Effector memory CD4-positive, alpha-beta T cell (primary cell): Measurements from ENCODE around the gene GPC5.

Source experiments
- DNase-seq, 3 donors: peaks; one replicate each; pipeline ENCODE4 v3.0.0-alpha.2; 2020
- H3K27ac ChIP-seq: 2 replicates; pipeline ENCODE4 v1.7.0; 2013; ENCODE audit warnings: mild to moderate bottlenecking, low read length, moderate library complexity; ENCODE audit not compliant: insufficient read depth, poor library complexity, severe bottlenecking
- H3K27me3 ChIP-seq: replicated peaks from 2 replicates; pipeline ENCODE4 v1.7.0; 2013; ENCODE audit warnings: mild to moderate bottlenecking, low read length; ENCODE audit not compliant: insufficient read depth, control insufficient read depth, poor library complexity, severe bottlenecking
- H3K36me3 ChIP-seq: 2 replicates; pipeline ENCODE4 v1.7.0; 2013; ENCODE audit warnings: mild to moderate bottlenecking, low read length, moderate library complexity; ENCODE audit not compliant: control insufficient read depth, insufficient read depth
- H3K4me1 ChIP-seq: 2 replicates; pipeline ENCODE4 v1.7.0; 2013; ENCODE audit warnings: low read length, mild to moderate bottlenecking; ENCODE audit not compliant: control insufficient read depth, insufficient read depth, poor library complexity, severe bottlenecking
- H3K4me3 ChIP-seq: 2 replicates; pipeline ENCODE4 v1.7.0; 2013; ENCODE audit warnings: low read length, low read depth, mild to moderate bottlenecking; ENCODE audit not compliant: insufficient read depth, poor library complexity, severe bottlenecking
- H3K9me3 ChIP-seq: 2 replicates; pipeline ENCODE4 v1.7.0; 2013; ENCODE audit warnings: mild to moderate bottlenecking, low read length, moderate library complexity; ENCODE audit not compliant: control insufficient read depth

The GPC5 gene

DNA sequence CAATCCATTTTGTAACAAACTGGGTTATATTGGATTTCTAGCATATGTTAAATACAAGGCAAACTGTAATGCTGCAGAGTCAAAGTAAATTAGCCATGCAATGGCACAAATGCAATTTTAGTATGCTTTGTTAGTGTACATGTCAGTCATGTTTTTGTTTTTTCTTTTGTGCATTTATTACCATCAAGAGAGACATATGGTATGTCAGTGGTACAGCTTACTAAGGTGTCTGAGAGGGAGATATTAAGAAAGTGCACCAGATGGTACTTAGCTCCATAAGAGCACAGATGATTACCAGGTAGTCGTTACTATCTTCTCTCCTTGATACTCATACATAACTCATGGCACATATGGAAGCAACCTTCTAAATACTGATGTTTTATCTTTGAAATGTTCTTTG lies 550.3 kb downstream of the GPC5 start:
- Histone ChIP-seq H3K4me1 (no peaks in the 10 kb centered on the region), H3K27me3 (no peaks in the 10 kb centered on the region), H3K27ac (no peak overlapping the region), H3K4me3 (no peak overlapping the region), H3K9me3 (no peaks in the 10 kb centered on the region), H3K36me3 (no peaks in the 10 kb centered on the region)
- DNase-seq = no peak

DNA sequence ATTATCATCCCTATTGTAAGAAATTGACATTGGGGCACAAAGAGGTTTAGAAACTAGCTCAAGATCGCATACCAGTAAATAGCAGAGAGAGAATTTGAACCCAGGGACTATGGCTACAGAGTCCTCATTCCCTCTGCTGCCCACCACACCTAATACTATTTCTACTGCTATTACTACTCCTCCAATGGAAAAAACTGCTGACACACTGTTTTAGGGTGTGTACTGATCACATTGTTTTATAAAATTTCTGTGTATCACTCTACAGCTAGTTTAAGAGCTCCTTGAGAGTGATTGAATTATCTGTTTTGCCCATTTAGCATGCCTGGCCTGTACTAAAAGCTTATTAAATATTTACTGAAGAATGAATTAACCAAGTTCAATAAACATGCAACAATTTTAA lies 552.4 kb downstream of the GPC5 start:
- Histone ChIP-seq H3K36me3 (no peaks in the 10 kb centered on the region), H3K27me3 (no peaks in the 10 kb centered on the region), H3K27ac (no peak overlapping the region), H3K4me1 (no peaks in the 10 kb centered on the region), H3K4me3 (no peak overlapping the region), H3K9me3 (no peaks in the 10 kb centered on the region)
- no peak for DNase-seq

DNA sequence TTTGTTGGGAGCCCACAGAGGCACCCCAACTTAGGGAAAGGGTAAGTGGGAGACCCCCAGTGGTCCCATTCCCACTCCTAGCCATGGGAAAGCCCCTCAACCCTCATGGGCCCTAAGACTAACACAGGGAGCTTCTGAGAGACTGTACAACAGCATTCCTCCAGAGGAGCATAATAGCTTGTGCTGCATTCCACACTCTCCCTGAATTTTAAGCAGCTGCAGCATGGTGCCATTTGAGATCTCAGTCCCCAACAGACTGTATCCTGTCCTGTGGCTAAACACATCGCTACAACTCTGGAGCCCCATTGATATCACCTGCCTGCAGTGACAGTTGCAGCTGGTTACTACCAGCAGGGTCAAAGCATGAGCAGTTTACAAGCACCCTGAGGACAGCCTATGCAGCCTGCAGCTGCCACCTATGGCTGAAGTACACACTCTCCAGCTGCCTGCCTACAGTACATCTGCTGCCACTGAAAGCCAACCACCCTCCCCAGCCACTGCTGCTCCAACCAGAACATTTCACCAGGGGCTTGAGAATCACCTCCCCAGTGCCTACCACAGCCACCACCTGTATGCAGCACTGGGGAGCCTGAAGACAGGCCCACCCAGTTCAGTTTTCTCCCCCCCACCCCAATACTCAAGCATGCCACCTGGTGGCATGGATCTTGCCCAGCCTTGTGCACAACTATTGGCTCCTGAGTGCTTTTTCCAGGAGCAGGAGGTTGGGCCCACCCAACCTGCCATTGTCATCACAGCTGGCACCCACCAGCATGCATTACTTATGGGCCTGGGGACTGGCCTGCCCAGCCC lies 557.3 kb downstream of the GPC5 start:
- Histone ChIP-seq H3K9me3 (no peaks in the 10 kb centered on the region), H3K36me3 (no peaks in the 10 kb centered on the region), H3K27ac (no peak overlapping the region), H3K4me1 (no peaks in the 10 kb centered on the region), H3K4me3 (no peak overlapping the region), H3K27me3 (no peaks in the 10 kb centered on the region)
- no peak for DNase-seq

DNA sequence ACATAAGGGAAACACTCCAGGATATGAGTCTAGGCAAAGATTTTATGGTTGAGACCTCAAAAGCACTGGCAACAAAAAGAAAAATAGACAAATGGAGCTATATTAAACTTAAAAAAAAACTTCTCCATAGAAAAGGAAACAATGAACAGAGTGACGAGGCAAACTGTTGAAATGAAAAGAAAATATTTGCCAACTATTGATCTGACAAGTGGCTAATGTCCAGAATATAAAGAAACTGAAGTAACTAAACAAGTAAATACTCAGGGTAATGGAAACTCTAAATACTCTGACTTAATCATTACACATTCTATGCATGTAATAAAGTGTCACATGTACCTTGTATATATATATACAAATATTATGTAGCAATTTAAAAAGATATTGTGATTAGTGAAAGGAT lies 562.5 kb downstream of the GPC5 start:
- DNase-seq = no peak
- no peaks in the 10 kb centered on the region for H3K36me3 ChIP-seq
- no peaks in the 10 kb centered on the region for H3K9me3 ChIP-seq
- H3K27me3 ChIP-seq = no peaks in the 10 kb centered on the region
- no peak overlapping the region for H3K4me3 ChIP-seq
- no peaks in the 10 kb centered on the region for H3K4me1 ChIP-seq
- H3K27ac ChIP-seq = no peak overlapping the region

DNA sequence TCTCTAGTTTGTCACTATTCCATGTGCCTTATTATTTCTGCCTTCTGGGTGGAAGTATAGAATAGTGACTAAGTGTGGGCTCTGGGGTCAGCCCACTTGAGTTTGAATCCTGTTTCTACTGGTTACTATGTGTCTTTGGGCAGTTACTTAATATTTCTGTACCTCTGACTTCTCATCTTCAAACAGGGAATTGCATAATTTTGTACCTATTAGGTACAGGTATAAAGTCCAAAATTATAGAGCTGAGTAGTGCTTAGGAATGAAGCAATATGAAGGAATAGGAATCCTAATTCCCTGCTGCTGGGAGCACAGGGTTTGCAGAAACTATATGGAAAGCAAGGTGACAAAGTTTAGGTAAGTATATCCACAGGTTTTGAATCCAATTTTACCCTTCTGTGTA lies 564.5 kb downstream of the GPC5 start:
- Histone ChIP-seq H3K4me3 (no peak overlapping the region), H3K4me1 (no peaks in the 10 kb centered on the region), H3K9me3 (no peaks in the 10 kb centered on the region), H3K27me3 (no peaks in the 10 kb centered on the region), H3K27ac (no peak overlapping the region), H3K36me3 (no peaks in the 10 kb centered on the region)
- no peak for DNase-seq

DNA sequence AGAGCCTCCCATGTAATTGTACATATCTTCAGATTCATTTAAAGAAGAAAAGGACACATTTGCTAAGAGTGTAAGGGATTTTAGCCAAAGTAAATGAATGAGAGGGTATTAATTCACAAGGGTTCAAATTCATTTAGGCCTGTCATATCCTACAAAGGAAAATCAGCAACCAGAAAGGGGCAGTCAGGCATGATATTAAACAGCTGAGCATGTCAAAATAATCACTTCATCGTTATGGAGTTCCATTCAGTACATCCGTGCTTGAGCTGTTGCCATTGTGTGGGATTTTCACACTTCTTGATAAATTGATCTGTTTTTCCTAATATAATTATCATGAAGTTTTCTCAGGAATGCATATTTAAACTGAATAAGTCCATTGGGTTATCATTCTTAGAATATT lies 567.1 kb downstream of the GPC5 start:
- no peak overlapping the region for H3K27ac ChIP-seq
- no peak for DNase-seq
- no peaks in the 10 kb centered on the region for H3K36me3 ChIP-seq
- H3K4me3 ChIP-seq = no peak overlapping the region
- H3K9me3 ChIP-seq = no peaks in the 10 kb centered on the region
- no peaks in the 10 kb centered on the region for H3K4me1 ChIP-seq
- H3K27me3 ChIP-seq = no peaks in the 10 kb centered on the region

DNA sequence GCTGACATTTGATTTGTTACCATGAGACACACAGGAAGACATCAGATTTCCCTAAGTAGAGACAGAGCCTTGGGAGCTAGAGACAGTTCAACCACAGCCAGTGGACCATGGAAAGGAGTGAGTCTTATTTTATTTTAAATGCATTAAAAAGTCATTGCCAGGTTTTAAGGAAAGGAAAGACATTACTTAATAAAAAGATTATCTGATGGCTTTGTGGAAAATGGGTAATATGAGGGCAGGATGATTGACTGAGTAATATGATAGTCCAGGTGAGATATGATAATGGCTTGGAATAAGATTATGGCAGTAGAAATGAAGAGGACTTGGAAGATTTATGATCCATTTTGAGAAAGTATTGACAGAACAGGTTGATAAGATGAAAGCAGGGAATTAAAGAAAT lies 580.1 kb downstream of the GPC5 start:
- Histone ChIP-seq H3K4me1 (no peaks in the 10 kb centered on the region), H3K27me3 (no peaks in the 10 kb centered on the region), H3K36me3 (no peaks in the 10 kb centered on the region), H3K4me3 (no peak overlapping the region), H3K27ac (no peak overlapping the region), H3K9me3 (no peaks in the 10 kb centered on the region)
- DNase-seq = no peak

DNA sequence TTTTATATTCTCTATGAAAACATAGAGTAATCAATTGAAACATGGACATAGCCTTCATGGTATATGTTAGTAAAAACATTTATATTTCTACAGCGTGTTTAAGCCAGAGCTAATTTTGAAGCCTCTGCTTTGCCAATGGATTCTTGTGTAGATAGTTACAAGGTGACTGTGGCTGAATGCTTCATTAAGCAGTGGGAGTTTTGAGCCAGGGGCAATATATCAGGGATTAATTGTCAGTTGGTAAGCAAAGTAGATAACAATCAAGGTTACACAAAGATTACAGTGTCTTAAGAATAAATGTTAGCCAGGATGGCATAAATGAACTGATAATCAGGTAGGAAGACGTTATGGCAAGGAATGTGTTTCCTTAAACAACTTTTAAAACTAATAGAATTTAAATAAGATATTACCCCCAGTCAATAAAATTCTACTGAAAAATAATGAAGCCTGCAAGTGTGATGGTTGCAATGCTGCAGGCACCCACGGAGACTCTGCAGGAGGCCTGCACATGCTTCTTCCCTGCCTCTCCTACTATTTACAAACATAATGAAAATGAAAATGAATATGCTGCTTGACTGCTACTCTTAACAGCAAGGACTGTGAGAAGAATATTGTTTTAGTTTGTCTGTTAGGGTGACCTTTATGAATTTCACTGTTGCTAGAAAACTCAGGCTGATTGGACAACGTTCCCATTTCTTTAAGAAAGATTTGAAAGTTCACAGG lies 588.5 kb downstream of the GPC5 start:
- DNase-seq = no peak
- Histone ChIP-seq H3K9me3 (no peaks in the 10 kb centered on the region), H3K27me3 (no peaks in the 10 kb centered on the region), H3K4me1 (no peaks in the 10 kb centered on the region), H3K4me3 (no peak overlapping the region), H3K36me3 (no peaks in the 10 kb centered on the region), H3K27ac (no peak overlapping the region)

DNA sequence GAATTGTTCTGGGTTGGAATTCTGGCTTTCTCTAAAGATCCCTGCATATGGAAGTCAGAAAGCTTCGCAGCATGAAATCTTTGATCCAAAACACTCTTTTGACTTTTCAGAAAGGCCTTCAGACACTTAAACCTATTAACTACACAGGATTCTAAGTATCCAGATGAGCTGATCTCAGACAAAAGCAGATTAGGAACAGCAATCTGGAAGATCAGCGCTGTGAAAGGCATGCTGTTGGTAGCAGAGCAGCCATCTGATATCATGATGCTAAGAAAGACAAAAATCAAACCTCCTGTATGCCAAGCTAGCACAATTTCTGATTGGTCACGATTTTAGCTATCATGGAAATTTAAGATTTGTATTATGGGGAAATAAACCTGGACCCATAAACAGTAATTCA lies 589.9 kb downstream of the GPC5 start:
- no peaks in the 10 kb centered on the region for H3K27me3 ChIP-seq
- no peaks in the 10 kb centered on the region for H3K4me1 ChIP-seq
- no peaks in the 10 kb centered on the region for H3K36me3 ChIP-seq
- no peak for DNase-seq
- H3K27ac ChIP-seq = no peak overlapping the region
- no peak overlapping the region for H3K4me3 ChIP-seq
- H3K9me3 ChIP-seq = no peaks in the 10 kb centered on the region

DNA sequence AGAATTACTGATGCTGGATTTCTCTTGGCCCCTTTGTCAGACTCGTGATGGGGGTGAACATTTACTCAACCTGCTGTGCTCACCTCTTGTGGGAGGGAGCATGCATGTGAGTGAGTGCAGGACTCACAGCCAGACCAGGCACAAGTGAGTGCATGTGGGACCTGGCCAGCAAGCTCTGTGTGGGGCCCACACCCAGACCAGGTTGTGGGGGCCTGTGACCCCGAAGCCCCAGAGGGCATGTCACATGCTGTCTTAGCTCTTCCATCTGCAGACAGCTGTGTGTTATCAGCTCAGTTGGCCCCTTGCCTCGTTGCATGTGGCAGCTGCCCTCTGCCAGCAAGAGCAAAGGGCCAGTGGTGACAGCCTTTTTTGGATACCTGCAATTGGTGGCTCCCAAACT lies 614.4 kb downstream of the GPC5 start:
- DNase-seq = no peak

More for the DNA sequence above, 614.4 kb downstream of the GPC5 start:
- Histone ChIP-seq H3K4me1 (no peaks in the 10 kb centered on the region), H3K36me3 (no peaks in the 10 kb centered on the region), H3K9me3 (no peaks in the 10 kb centered on the region), H3K27ac (no peak overlapping the region), H3K4me3 (no peak overlapping the region), H3K27me3 (no peaks in the 10 kb centered on the region)
